Cardiac muscle cell (in vitro differentiated cells and primary cell): ENCODE results near the gene PIPOX. TPM values are rescaled to one million over a fixed set of nuclear protein-coding genes. Genes with fewer than 3 reads are reported as not detected.

Source experiments
- DNase-seq, 2 donors: peaks; one replicate each; pipeline versions ENCODE4 v3.0.0 to v3.0.0-alpha.2; 2010 to 2017; ENCODE audit warnings: low read depth in 1 of 2, low spot score in 1 of 2
- H3K27ac ChIP-seq: fragments of 200-600 bp; sonication (generic); 2 replicates; pipeline ENCODE4 v1.5.1; 2016
- H3K27me3 ChIP-seq: fragments of 200-600 bp; sonication (generic); 2 replicates; pipeline ENCODE4 v1.6.0; 2016; ENCODE audit warnings: control low read depth
- H3K36me3 ChIP-seq: fragments of 200-600 bp; sonication (generic); 2 replicates; pipeline ENCODE4 v1.5.1; 2016; ENCODE audit warnings: control low read depth
- H3K4me1 ChIP-seq: fragments of 200-600 bp; sonication (generic); 2 replicates; pipeline ENCODE4 v1.8.1; 2017; ENCODE audit warnings: low read depth, mild to moderate bottlenecking, mixed run types
- H3K4me3 ChIP-seq: fragments of 200-600 bp; sonication (generic); 2 replicates; pipeline ENCODE4 v1.5.1; 2016; ENCODE audit warnings: mild to moderate bottlenecking
- H3K9me3 ChIP-seq: fragments of 200-600 bp; sonication (generic); 2 replicates; pipeline ENCODE4 v1.5.1; 2017; ENCODE audit warnings: low read depth, mild to moderate bottlenecking, control low read depth
- polyA plus RNA-seq: library from polyadenylated mRNA; unstranded; fragments of >200 nt; fragmentation: Nextera tagmentation; extraction: Ambion mirVana; gene quantifications from 2 replicates; pipeline ENCODE4 v1.2.1, GENCODE V29; 2016
- total RNA-seq: library from RNA; depleted of rRNA; stranded (reverse); fragments of >200 nt; gene quantifications from 2 replicates; pipeline ENCODE4 v1.2.3, GENCODE V29; 2016
- TF ChIP-seq, protein P1 (sequence below): IDR thresholded peaks from 2 replicates; pipeline ENCODE4 v1.5.1; 2012; ENCODE audit warnings: low read depth, mild to moderate bottlenecking, low read length

The PIPOX gene
- total and polyA plus RNA-seq, 2 experiments from 2014 or later = 5.3 to 6.5 TPM

DNA sequence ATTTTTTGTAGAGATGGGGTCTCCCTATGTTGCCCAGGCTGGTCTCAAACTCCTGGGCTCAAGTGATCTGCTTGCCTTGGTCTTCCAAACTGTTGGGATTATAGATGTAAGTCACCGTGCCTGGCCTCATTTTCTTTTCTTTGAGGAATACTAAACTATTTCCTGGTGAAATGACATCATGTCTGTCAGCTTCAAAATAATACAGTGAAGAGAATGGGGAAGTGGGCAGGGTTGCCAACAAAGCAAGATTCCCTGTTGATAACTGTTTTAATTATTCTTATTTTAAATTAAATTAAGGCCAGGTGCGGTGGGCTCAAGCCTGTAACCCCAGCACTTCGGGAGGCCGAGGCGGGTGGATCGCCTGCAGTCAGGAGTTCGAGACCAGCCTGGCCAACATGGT, 21.1 kb downstream of the PIPOX start:
- H3K36me3 ChIP-seq = no peaks in the 10 kb centered on the region
- H3K4me1 ChIP-seq = peaks cover 22% of the 10 kb centered on the region
- H3K4me3 ChIP-seq = no peak overlapping the region
- H3K27me3 ChIP-seq = no peaks in the 10 kb centered on the region
- H3K9me3 ChIP-seq = no peaks in the 10 kb centered on the region
- no peak for DNase-seq
- no peak overlapping the region for H3K27ac ChIP-seq
- TF ChIP-seq, protein P1, sequence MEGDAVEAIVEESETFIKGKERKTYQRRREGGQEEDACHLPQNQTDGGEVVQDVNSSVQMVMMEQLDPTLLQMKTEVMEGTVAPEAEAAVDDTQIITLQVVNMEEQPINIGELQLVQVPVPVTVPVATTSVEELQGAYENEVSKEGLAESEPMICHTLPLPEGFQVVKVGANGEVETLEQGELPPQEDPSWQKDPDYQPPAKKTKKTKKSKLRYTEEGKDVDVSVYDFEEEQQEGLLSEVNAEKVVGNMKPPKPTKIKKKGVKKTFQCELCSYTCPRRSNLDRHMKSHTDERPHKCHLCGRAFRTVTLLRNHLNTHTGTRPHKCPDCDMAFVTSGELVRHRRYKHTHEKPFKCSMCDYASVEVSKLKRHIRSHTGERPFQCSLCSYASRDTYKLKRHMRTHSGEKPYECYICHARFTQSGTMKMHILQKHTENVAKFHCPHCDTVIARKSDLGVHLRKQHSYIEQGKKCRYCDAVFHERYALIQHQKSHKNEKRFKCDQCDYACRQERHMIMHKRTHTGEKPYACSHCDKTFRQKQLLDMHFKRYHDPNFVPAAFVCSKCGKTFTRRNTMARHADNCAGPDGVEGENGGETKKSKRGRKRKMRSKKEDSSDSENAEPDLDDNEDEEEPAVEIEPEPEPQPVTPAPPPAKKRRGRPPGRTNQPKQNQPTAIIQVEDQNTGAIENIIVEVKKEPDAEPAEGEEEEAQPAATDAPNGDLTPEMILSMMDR = no peak

DNA sequence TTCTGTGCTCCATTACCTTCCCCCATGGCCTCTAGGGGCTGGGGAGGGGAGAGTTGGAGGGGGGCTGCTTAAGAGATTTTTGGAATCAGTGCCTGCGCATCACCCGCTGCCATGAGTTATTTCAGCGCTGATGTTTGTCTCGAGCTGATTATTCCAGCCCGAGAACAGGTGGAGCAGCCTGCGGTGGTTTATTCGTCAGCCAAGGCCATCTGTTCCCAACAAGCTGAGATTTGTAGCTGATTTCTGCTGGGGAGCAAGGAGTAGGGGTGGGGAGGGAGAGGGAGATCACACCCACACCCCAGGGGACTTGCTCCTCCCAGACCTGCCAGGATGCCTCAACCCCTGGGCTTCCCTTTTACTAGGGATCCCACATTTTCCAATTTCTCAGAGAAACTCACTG, 23.1 kb downstream of the PIPOX start:
- Histone ChIP-seq H3K9me3 (no peaks in the 10 kb centered on the region), H3K27ac (no peak overlapping the region), H3K4me1 (peaks cover 19% of the 10 kb centered on the region), H3K27me3 (no peaks in the 10 kb centered on the region), H3K4me3 (no peak overlapping the region), H3K36me3 (no peaks in the 10 kb centered on the region)
- TF ChIP-seq, protein P1 = no peak
- DNase-seq = no peak

DNA sequence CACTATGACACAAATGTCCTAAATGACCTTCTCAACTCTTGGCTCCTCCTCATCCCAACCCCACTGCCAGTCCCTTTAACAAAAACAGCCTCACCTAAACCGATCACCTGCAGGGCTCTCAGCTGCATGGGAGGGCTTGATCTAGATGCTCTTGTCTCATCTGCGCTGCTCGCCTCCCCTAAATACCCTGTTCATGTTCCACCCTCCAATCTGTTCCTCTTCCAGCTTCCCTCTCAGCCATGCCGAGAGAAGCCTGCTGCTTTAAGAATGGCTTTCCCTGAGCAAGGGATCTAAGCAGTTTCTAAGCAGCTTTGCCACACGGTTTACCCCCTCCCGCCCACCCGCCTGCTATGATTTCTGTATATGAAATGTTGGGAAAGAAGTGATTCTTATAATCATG, 23.7 kb downstream of the PIPOX start:
- Histone ChIP-seq H3K27ac (no peak overlapping the region), H3K4me1 (peaks cover 13% of the 10 kb centered on the region), H3K4me3 (no peak overlapping the region), H3K27me3 (no peaks in the 10 kb centered on the region), H3K36me3 (no peaks in the 10 kb centered on the region), H3K9me3 (no peaks in the 10 kb centered on the region)
- DNase-seq = no peak
- TF ChIP-seq, protein P1 = no peak

DNA sequence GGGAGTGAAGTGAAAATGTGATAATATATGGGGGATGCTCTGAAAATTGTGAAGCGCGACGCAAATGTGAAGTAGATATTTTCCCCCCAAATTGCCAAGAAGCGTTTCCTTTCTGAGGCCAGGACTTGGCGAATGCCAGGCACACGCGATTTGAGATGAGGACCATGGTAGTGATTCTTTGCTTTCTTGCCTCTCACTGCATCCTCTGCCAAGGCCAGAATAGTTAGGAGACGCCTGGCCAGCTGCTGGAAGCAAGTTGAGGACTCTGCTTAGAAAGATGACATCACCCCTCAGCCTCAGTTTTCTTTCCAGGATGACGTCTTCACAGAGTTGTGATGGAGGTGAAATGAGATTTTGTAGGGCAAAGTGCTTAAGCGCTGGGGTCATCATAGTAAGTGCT, 25.9 kb downstream of the PIPOX start:
- Histone ChIP-seq H3K4me1 (peaks cover 8% of the 10 kb centered on the region), H3K27ac (no peak overlapping the region), H3K27me3 (no peaks in the 10 kb centered on the region), H3K4me3 (no peak overlapping the region), H3K9me3 (no peaks in the 10 kb centered on the region), H3K36me3 (peaks cover 2% of the 10 kb centered on the region)
- peak in 1 of 2 donors; percentile 26 for DNase-seq
- TF ChIP-seq, protein P1 = no peak

DNA sequence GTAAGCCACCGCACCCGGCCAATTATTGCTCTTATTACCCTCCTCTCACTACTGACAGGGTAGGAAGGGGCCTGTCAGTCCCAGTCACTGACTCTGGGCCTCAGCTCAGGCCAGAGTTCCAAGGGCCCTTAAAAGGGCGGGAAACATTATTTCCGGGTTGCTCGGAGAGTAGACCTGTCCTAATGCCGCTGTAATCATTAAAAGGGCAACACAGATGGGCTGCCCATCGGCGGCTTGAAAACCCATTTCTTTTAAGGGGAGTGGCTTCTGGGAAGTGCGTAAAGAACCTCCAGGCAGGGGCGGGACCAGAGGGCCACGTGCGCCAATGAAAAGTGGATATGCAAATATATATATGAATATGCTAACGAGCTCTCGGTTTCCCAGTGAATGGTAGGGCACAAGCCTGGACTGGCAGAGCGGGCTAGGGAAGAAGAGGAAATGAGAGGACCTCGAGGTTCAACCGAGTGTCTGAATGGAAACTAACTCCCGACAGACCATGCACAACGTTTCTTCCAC, 26.6 kb downstream of the PIPOX start:
- TF ChIP-seq, protein P1 = no peak
- peaks cover 8% of the 10 kb centered on the region for H3K4me1 ChIP-seq
- H3K4me3 ChIP-seq = no peak overlapping the region
- H3K9me3 ChIP-seq = no peaks in the 10 kb centered on the region
- peaks cover 7% of the 10 kb centered on the region for H3K36me3 ChIP-seq
- no peak overlapping the region for H3K27ac ChIP-seq
- no peaks in the 10 kb centered on the region for H3K27me3 ChIP-seq
- DNase-seq = peak in 1 of 2 donors; percentile 53

DNA sequence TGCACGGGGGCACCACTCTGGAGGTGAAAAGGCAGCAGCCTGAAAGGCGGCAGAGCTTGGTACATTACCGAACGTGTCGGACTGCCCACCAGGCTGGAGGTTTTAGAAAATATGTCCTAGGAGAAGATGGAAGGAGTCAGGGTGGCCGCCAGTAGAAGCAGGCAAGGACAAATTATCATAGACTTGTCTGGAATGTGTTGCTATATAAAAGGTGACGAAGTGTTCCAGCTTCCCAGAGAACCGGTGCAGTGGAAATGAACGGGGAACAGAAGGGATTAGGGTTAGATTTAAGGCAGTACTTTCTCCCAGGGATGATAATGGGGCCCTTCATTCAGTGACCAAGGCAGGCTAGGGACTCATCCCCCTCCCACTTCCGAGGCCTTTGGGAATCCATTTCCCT, 27.4 kb downstream of the PIPOX start:
- Histone ChIP-seq H3K4me1 (peaks cover 8% of the 10 kb centered on the region), H3K4me3 (no peak overlapping the region), H3K27ac (peak overlapping the region; percentile 5), H3K27me3 (no peaks in the 10 kb centered on the region), H3K36me3 (peaks cover 9% of the 10 kb centered on the region), H3K9me3 (no peaks in the 10 kb centered on the region)
- DNase-seq = no peak
- TF ChIP-seq, protein P1 = no peak
